GM10266 (cell line): ENCODE results near the gene PGA4.

ENCODE experiments used
- DNase-seq: peaks from one replicate; pipeline ENCODE4 v3.0.0; 2012; ENCODE audit errors: extremely low spot score
- TF ChIP-seq, protein P1 (sequence below): IDR thresholded peaks from 2 replicates; pipeline ENCODE4 v1.5.1; 2012; ENCODE audit warnings: mild to moderate bottlenecking, low read depth; ENCODE audit not compliant: control insufficient read depth, insufficient read depth; ENCODE audit errors: missing control alignments

The PGA4 gene

DNA sequence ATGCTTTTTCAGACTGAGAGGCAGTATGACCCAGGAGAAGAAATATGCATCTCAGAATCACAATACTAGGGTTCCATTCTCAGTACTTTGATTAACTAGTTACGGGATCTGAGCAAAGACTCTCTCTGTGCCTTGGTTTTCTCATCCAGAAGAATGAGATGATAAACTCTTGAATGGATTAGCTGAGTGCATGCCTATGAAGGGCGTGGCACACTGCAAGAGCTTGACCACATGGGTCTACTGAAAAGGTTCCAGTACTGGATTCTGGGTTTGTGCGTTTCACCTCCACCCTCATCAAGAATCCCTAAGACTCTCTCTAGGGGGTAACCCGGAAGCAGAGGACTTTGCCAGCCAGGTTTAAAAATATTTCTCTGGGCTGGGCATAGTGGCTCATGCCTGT is 44.5 kb downstream of the PGA4 start:
- TF ChIP-seq, protein P1, sequence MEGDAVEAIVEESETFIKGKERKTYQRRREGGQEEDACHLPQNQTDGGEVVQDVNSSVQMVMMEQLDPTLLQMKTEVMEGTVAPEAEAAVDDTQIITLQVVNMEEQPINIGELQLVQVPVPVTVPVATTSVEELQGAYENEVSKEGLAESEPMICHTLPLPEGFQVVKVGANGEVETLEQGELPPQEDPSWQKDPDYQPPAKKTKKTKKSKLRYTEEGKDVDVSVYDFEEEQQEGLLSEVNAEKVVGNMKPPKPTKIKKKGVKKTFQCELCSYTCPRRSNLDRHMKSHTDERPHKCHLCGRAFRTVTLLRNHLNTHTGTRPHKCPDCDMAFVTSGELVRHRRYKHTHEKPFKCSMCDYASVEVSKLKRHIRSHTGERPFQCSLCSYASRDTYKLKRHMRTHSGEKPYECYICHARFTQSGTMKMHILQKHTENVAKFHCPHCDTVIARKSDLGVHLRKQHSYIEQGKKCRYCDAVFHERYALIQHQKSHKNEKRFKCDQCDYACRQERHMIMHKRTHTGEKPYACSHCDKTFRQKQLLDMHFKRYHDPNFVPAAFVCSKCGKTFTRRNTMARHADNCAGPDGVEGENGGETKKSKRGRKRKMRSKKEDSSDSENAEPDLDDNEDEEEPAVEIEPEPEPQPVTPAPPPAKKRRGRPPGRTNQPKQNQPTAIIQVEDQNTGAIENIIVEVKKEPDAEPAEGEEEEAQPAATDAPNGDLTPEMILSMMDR: no peak
- DNase-seq: no peak

DNA sequence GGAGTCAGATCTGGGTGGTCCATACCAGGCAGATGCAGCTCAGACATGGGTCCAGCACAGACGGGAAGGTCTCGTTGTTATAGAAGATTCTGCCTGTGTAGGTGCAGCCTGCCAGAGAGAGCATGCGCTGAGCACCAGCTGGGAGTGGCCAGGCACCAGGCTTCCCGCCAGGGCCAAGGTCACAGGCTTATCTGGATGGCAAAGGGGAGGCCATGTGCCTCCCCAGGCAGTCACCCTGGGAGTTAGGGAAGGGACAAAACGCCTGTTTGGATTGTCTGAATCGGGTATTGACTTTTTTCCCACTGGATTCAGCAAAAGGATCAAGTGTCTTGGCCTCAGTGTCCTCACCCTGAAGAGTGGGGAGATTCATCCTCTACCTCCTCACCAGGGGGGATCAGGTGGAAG is 45.3 kb downstream of the PGA4 start:
- DNase-seq: no peak
- TF ChIP-seq, protein P1: no peak

DNA sequence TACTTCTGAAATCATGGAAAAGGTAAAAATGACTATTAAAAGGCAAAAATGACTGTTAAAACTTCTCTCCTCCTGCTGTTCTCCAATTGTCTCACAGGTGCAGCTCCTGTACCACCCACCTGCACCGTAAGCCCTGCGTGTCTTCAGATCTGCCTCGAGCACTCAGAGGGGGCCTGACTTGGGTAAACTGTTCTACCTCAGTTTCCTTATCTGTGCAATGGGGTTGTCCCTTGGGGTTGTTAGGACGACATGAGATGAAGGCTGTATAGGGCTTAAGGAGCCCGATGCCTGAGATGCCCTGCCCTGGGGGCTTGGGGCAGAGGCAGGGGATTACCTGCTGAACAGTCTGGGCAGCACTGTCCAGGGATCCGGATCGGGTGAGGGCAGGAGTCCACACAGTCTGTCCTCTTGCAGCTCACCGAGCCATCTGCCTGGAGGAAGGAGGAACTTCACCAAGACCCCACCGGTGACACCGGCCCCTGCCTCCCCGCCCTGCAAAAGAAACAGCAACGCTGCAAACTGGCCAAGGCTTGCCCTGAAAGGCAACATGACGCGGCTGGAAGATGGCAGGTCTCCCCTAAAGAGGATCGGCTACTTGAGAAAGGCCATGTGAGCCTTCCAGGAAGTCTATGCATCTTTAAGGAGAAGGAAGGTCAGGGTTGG is 46.6 kb downstream of the PGA4 start:
- TF ChIP-seq, protein P1: no peak
- DNase-seq: no peak

DNA sequence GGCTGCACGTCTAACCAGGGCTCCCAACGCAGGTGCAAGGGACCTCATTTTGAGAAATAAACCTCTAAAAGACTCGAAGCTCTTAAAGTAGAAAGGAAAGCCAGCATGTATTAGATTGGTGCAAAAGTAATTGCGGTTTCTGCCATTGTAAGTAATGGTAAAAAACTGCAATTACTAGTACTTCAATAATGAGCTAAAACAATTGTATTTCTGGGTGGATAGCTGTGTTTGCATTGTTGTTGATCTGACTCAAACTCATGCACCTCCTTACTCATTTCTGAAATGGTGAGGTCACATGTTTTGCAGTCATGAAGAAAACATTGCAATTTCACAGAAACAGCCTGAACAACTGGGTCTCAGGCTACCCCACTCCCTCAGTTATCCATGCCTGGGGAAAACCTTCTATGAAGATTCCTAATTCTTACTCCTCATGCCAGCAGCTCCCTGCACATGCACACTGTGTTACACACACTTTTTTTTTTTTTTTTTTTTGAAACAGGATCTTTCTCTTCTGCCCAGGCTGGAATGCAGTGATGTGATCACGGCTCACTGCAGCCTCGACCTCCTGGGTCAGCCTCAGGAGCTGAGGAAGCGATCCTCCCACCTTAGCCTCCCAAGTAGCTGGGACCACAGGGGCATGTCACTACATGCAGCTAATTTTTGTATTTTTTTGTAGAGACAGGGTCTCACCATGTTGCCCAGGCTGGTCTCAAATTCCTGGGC is 48.4 kb downstream of the PGA4 start:
- TF ChIP-seq, protein P1: no peak
- DNase-seq: peak; percentile 52

DNA sequence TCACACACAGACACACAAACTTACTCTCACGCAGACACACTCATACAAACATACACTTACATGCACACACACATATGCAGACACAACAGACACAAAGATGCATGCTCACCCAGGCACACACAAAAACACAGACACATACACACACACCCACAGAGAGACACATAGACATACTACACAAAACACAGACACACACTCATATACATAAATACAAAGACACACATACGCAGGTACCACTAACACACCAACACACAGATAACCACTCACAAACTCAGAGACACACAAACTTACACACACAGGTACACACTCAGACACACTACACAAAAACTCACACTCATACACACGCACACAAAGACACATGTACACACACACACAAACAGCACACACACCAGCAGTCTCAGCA is 50.6 kb downstream of the PGA4 start:
- DNase-seq: no peak
- TF ChIP-seq, protein P1: no peak

DNA sequence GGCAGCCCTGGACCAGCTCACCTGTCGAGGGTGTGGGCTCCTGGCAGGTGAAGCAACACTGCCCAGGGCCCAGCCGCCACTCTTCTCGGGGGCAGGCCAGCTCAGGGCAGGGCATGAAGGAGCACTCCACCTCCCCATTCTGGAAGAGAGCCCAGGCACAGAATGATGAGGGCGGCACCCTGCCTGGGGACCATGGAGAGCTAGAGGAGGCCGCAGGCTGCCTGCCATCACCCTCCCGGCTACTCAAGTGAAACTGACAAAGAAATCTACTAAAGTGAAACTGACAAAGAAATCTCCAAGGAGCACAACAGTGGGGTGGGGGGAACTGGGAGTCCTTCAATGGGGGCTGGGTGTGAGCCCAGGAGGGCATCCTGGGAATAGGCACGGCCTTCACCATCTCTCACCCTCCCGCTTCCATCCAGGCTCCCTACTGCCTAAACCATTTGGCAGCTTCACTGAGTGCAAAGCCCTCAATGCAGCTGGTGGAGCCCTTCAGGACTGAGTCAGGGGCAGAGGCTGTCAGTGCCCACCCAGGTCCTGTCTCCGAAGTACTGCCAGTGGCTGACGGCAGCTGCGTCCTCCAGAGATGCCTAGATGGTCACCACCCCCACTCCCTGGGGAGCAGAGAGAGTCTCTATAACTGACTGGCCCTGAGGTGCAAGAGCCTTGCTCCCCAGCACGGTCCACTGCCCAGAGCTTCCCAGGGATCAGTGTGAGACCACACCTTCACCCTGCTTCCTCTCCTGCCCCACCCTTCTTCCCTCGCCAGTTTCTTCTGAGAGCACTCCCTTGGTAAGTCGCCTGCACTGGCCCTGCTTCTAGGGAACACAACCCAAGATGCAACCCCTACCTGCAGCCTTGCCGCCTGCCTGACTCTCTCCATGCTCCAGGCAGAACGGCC is 51.3 kb downstream of the PGA4 start:
- DNase-seq: no peak
- TF ChIP-seq, protein P1: no peak

DNA sequence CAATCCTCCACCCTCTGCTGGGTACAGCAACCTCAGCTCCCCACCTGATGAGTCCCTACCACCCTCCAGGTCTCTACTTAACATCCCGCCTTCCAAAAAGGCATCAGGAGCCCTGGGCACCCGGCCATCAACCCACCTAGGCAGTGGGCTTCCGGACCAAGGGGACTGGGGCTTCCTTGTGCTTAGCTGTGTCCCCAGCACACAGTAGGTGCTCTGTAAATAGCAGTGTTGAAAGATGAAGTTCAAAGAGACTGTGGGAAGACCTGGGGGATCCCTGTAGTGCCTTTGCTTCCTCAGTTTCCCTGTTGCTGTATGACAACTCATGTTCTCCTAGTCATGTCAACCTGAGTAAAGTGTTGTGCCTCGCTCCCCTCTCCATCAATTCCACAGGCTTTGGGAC is 51.9 kb downstream of the PGA4 start:
- no peak for DNase-seq

More for the DNA sequence above, 51.9 kb downstream of the PGA4 start:
- TF ChIP-seq, protein P1: no peak
